ENCODE results near the gene EFEMP1. TPM values are rescaled to one million over a fixed set of nuclear protein-coding genes. Genes with fewer than 3 reads are reported as not detected.

EFEMP1 gene
- total and polyA plus RNA-seq, 9 of the 15 experiments (the other 6 are each of a cell fraction or from before 2014, with no cell fraction given), result 0.05 to 6.2 (median 0.22) TPM

- H3K27ac ChIP-seq (ENCODE audit: extremely low read depth, low read depth, low read length), result no peak overlapping the region
- H3K36me3 ChIP-seq (ENCODE audit: control insufficient read depth, insufficient read depth, low read length), result no peaks in the 10 kb centered on the region
- no peaks in the 10 kb centered on the region for H3K79me2 ChIP-seq (ENCODE audit: control insufficient read depth, insufficient read depth, low read length)
- no peaks in the 10 kb centered on the region; a peak in 1 of 5 replicates for H3K4me1 ChIP-seq (replicated peaks in 1 of 2; ENCODE audit: control insufficient read depth in 2 of 2, insufficient read depth in 2 of 2, low read length in 2 of 2)
- no peak for DNase-seq (ENCODE audit: extremely low read depth in 1 of 4, low spot score in 3 of 4)
- TF ChIP-seq CEBPB (tag; IDR thresholded peaks at IDR 0.05), result no peak
- TF ChIP-seq CHD1 (IDR thresholded peaks at IDR 0.05; ENCODE audit: low read length), result no peak
- no peak for TF ChIP-seq HMG20A (CRISPR knock-in tag; conservative IDR thresholded peaks at IDR 0.05)
- WGBS (ENCODE audit: insufficient coverage, low coverage, missing lambda C conversion rate), result 0% methylated on average over 1 of the region's 1 CpG
- no peak overlapping the region for H3K4me3 ChIP-seq
- H4K20me1 ChIP-seq (replicated peaks; ENCODE audit: control insufficient read depth, insufficient read depth, low read length), result no peaks in the 10 kb centered on the region
- H2AFZ ChIP-seq (ENCODE audit: low read depth, low read length), result no peak overlapping the region
- H3K9me3 ChIP-seq (replicated peaks; ENCODE audit: control insufficient read depth, insufficient read depth, low read depth, low read length), result no peaks in the 10 kb centered on the region
- no peak for FAIRE-seq
- ChIA-PET CTCF (ENCODE audit: low intra/inter-chr PET ratio) (no interaction called here), POLR2A (interaction anchor here (0.6 to 1.6 kb wide), 2 partner anchors 22 to 1409 kb away, joined by 3 to 4 read pairs; no protein-coding TSS in a partner anchor)
- no peak overlapping the region for H3K9ac ChIP-seq (ENCODE audit: insufficient read depth in 1 of 2, low read depth in 2 of 2, low read length in 2 of 2)
- no TSS peak for BruUV-seq (replicated peaks)
- no peak for ATAC-seq
- H3K27me3 ChIP-seq (ENCODE audit: control insufficient read depth in 2 of 2, insufficient read depth in 2 of 2, low read length in 2 of 2), result no peaks in the 10 kb centered on the region; a peak in 1 of 5 replicates
- H3K4me2 ChIP-seq (ENCODE audit: insufficient read depth, low read length), result no peak overlapping the region
- in situ Hi-C loops (cut with MboI), result loop anchor here (25.0 kb wide), 1 partner anchor 1543 kb away; no protein-coding TSS in a partner anchor
- intact Hi-C loops (cut with micrococcal nuclease), result loop anchor here (10.0 kb wide), 1 partner anchor 166 kb away; no protein-coding TSS in a partner anchor
- no peaks in the 10 kb centered on the region for H3K9me1 ChIP-seq (ENCODE audit: control insufficient read depth, insufficient read depth, low read length)
These were observed 45.4 kb upstream of the EFEMP1 start for GRCh38 chr2:55968941-55969340.

- DNase-seq (ENCODE audit: extremely low read depth in 1 of 4, low spot score in 3 of 4) (no peak), ATAC-seq (no peak), FAIRE-seq (no peak)
- ChIA-PET CTCF (ENCODE audit: low intra/inter-chr PET ratio) (no interaction called here), POLR2A (no interaction called here)
- in situ Hi-C loops (cut with MboI) (loop anchor here (25.0 kb wide), 1 partner anchor 1546 kb away; no protein-coding TSS in a partner anchor), intact Hi-C loops (cut with micrococcal nuclease) (loop anchor here (10.0 kb wide), 1 partner anchor 168 kb away; no protein-coding TSS in a partner anchor)
- Histone ChIP-seq H3K36me3 (ENCODE audit: control insufficient read depth, insufficient read depth, low read length) (no peaks in the 10 kb centered on the region), H3K27me3 (ENCODE audit: control insufficient read depth in 2 of 2, insufficient read depth in 2 of 2, low read length in 2 of 2) (no peaks in the 10 kb centered on the region; a peak in 1 of 5 replicates), H3K9ac (ENCODE audit: insufficient read depth in 1 of 2, low read depth in 2 of 2, low read length in 2 of 2) (no peak overlapping the region), H4K20me1 (replicated peaks; ENCODE audit: control insufficient read depth, insufficient read depth, low read length) (no peaks in the 10 kb centered on the region), H3K9me1 (ENCODE audit: control insufficient read depth, insufficient read depth, low read length) (no peaks in the 10 kb centered on the region), H3K4me1 (replicated peaks in 1 of 2; ENCODE audit: control insufficient read depth in 2 of 2, insufficient read depth in 2 of 2, low read length in 2 of 2) (no peaks in the 10 kb centered on the region; a peak in 1 of 5 replicates), H3K4me3 (no peak overlapping the region), H2AFZ (ENCODE audit: low read depth, low read length) (no peak overlapping the region), H3K27ac (ENCODE audit: extremely low read depth, low read depth, low read length) (no peak overlapping the region), H3K79me2 (ENCODE audit: control insufficient read depth, insufficient read depth, low read length) (no peaks in the 10 kb centered on the region), H3K9me3 (replicated peaks; ENCODE audit: control insufficient read depth, insufficient read depth, low read depth, low read length) (no peaks in the 10 kb centered on the region), H3K4me2 (ENCODE audit: insufficient read depth, low read length) (no peak overlapping the region)
- 0% methylated on average over 6 of the region's 6 CpGs for WGBS (ENCODE audit: insufficient coverage, low coverage, missing lambda C conversion rate)
- no TSS peak for BruUV-seq (replicated peaks)
- no peak for TF ChIP-seq TAF15 (IDR thresholded peaks at IDR 0.05; ENCODE audit: low read depth, low read length)
- TF ChIP-seq PCBP1 (IDR thresholded peaks at IDR 0.05; ENCODE audit: low read depth, low read length, poor library complexity, severe bottlenecking), result no peak
- no peak for TF ChIP-seq PTBP1 (IDR thresholded peaks at IDR 0.05; ENCODE audit: low read depth, low read length)
- no peak for TF ChIP-seq MBD2 (IDR thresholded peaks at IDR 0.05; ENCODE audit: borderline replicate concordance, low read depth)
These were observed 43.0 kb upstream of the EFEMP1 start for GRCh38 chr2:55966401-55967118.

All from K562 (cell line).